ENCODE results near the gene RETN. TPM values are rescaled to one million over a fixed set of nuclear protein-coding genes. Genes with fewer than 3 reads are reported as not detected.

The RETN gene
- total and polyA plus RNA-seq, 2 donors = 2.3 to 17.8 TPM

- Histone ChIP-seq H3K4me1 (ENCODE audit: insufficient read depth) (no peaks in the 10 kb centered on the region), H3K27ac (ENCODE audit: low read depth) (no peak overlapping the region), H3K4me3 (ENCODE audit: low read depth, low read length) (no peak overlapping the region), H3K36me3 (ENCODE audit: insufficient read depth) (no peaks in the 10 kb centered on the region)
- 50% methylated on average over 8 of the region's 8 CpGs for WGBS
- DNase-seq (ENCODE audit: extremely low spot score) = no peak
Observed at GRCh38 chr19:7706955-7707456, 38.2 kb downstream of the RETN start.

DNA sequence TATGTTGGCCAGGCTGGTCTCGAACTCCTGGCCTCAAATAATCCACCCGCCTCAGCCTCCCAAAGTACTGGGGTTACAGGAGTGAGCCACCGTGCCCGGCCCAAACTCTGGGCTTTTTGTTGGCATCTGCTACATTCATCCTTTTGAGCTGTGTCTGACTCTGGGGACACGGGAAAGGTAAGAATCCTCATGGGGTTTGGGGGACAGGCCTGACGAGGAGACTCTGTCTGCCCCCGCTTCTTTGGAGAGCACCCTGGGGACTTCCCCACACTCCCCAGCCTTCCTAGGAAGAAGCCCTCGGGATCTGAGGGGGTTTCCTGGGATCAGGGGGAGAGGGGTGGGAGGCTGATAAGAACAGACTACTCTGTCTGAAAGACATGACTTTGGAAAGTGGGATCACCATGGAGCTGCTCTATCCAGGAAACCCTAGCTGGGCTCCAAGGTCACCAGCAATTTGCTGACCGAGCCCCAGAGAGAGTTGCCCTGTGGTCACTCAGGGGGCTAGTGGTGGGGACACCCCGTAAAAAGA is 41.1 kb downstream of the RETN start:
- 79% methylated on average over 10 of the region's 10 CpGs for WGBS
- DNase-seq (ENCODE audit: extremely low spot score) = no peak
- no peak overlapping the region for H3K4me3 ChIP-seq (ENCODE audit: low read depth, low read length)
- H3K4me1 ChIP-seq (ENCODE audit: insufficient read depth) = no peaks in the 10 kb centered on the region
- H3K36me3 ChIP-seq (ENCODE audit: insufficient read depth) = no peaks in the 10 kb centered on the region
- no peak overlapping the region for H3K27ac ChIP-seq (ENCODE audit: low read depth)

DNA sequence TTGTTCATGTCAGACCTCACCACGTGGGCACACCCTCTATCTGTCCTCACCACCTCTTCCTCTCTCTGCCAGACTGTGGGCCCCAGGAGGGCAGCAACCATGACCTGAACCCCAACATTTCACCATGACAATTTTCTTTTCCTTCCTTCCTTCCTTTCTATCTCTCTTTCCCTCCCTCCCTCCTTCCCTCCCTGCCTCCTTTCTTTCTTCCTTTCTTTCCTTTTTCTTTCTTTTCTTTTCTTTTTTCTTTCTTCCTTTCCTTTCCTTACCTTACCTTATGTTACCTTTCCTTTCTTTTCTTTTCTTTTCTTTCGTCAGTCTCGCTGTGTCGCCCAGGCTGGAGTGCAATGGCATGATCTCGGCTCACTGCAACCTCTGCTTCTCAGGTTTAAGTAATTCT is 41.8 kb downstream of the RETN start:
- H3K4me3 ChIP-seq (ENCODE audit: low read depth, low read length) = no peak overlapping the region
- no peak for DNase-seq (ENCODE audit: extremely low spot score)
- no peaks in the 10 kb centered on the region for H3K4me1 ChIP-seq (ENCODE audit: insufficient read depth)
- WGBS = 78% methylated on average over 5 of the region's 5 CpGs
- H3K36me3 ChIP-seq (ENCODE audit: insufficient read depth) = no peaks in the 10 kb centered on the region
- H3K27ac ChIP-seq (ENCODE audit: low read depth) = no peak overlapping the region

- 61% methylated on average over 1 of the region's 1 CpG for WGBS
- DNase-seq (ENCODE audit: extremely low spot score) = no peak
- Histone ChIP-seq H3K27ac (ENCODE audit: low read depth) (no peak overlapping the region), H3K4me1 (ENCODE audit: insufficient read depth) (no peaks in the 10 kb centered on the region), H3K4me3 (ENCODE audit: low read depth, low read length) (no peak overlapping the region), H3K36me3 (ENCODE audit: insufficient read depth) (no peaks in the 10 kb centered on the region)
Observed at GRCh38 chr19:7715671-7716070, 46.8 kb downstream of the RETN start.

GRCh38 chr19:7716762-7717161 is 47.9 kb downstream of the RETN start:
- 73% methylated on average over 1 of the region's 1 CpG for WGBS
- Histone ChIP-seq H3K27ac (ENCODE audit: low read depth) (no peak overlapping the region), H3K4me3 (ENCODE audit: low read depth, low read length) (no peak overlapping the region), H3K36me3 (ENCODE audit: insufficient read depth) (no peaks in the 10 kb centered on the region), H3K4me1 (ENCODE audit: insufficient read depth) (no peaks in the 10 kb centered on the region)
- DNase-seq (ENCODE audit: extremely low spot score) = no peak

DNA sequence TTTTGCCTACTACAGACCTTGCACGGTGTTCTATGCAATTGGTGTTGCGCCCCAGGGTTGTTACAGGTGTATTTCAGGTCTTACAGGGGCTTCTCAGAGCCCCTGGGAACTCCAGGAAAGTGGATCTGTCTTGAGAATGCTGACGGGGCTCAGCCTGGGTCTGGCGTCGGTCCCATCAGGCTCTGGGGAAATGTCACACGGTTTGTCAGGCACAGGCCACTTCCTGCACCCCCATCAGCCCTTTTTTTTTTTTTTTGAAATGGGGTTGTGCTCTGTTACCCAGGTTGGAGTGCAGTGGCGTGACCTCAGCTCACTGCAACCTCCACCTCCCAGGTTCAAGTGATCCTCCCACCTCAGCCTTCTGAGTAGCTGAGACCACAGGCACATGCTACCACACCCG is 49.8 kb downstream of the RETN start:
- no peaks in the 10 kb centered on the region for H3K36me3 ChIP-seq (ENCODE audit: insufficient read depth)
- H3K4me3 ChIP-seq (ENCODE audit: low read depth, low read length) = no peak overlapping the region
- no peaks in the 10 kb centered on the region for H3K4me1 ChIP-seq (ENCODE audit: insufficient read depth)
- H3K27ac ChIP-seq (ENCODE audit: low read depth) = no peak overlapping the region
- DNase-seq (ENCODE audit: extremely low spot score) = no peak
- WGBS = 53% methylated on average over 8 of the region's 8 CpGs

Other genes starting within 250 kb of the RETN start
- 1.6 TPM for gene PEX11G, start 180.0 kb upstream of the RETN start, total RNA-seq
- 5.2 TPM for gene PEX11G, start 180.0 kb upstream of the RETN start, polyA plus RNA-seq
- 19.0 TPM for gene ZNF358, start 152.9 kb upstream of the RETN start, total RNA-seq
- 115 TPM for gene ZNF358, start 152.9 kb upstream of the RETN start, polyA plus RNA-seq
- gene MCOLN1, start 146.4 kb upstream of the RETN start, total RNA-seq = 6.9 TPM
- 35.5 TPM for gene MCOLN1, start 146.4 kb upstream of the RETN start, polyA plus RNA-seq
- gene PNPLA6, start 133.3 kb upstream of the RETN start, total RNA-seq = 25.2 TPM
- 54.1 TPM for gene PNPLA6, start 133.3 kb upstream of the RETN start, polyA plus RNA-seq
- 0.90 TPM for gene CAMSAP3, start 73.2 kb upstream of the RETN start, total RNA-seq
- gene CAMSAP3, start 73.2 kb upstream of the RETN start, polyA plus RNA-seq = 2.0 TPM
- gene XAB2, start 39.5 kb upstream of the RETN start, total RNA-seq = 18.1 TPM
- gene XAB2, start 39.5 kb upstream of the RETN start, polyA plus RNA-seq = 47.7 TPM
- 17.5 TPM for gene PET100, start 39.3 kb upstream of the RETN start, total RNA-seq
- 61.8 TPM for gene PET100, start 39.3 kb upstream of the RETN start, polyA plus RNA-seq
- gene PCP2, start 35.3 kb upstream of the RETN start, total RNA-seq = not detected
- 0.19 TPM for gene PCP2, start 35.3 kb upstream of the RETN start, polyA plus RNA-seq
- gene STXBP2, start 31.9 kb upstream of the RETN start, total RNA-seq = 9.9 TPM
- gene STXBP2, start 31.9 kb upstream of the RETN start, polyA plus RNA-seq = 25.3 TPM
- gene MCEMP1, start 8.0 kb downstream of the RETN start, total RNA-seq = 0.26 TPM
- gene MCEMP1, start 8.0 kb downstream of the RETN start, polyA plus RNA-seq = 1.1 TPM
- 21.6 TPM for gene TRAPPC5, start 11.8 kb downstream of the RETN start, total RNA-seq
- 112 TPM for gene TRAPPC5, start 11.8 kb downstream of the RETN start, polyA plus RNA-seq
- gene FCER2, start 33.1 kb downstream of the RETN start, total RNA-seq = 0.21 TPM
- gene FCER2, start 33.1 kb downstream of the RETN start, polyA plus RNA-seq = 0.90 TPM
- 0.48 TPM for gene CLEC4G, start 63.1 kb downstream of the RETN start, total RNA-seq
- gene CLEC4G, start 63.1 kb downstream of the RETN start, polyA plus RNA-seq = 1.1 TPM
- 6.2 TPM for gene CD209, start 78.5 kb downstream of the RETN start, total RNA-seq
- 5.3 TPM for gene CD209, start 78.5 kb downstream of the RETN start, polyA plus RNA-seq
- not detected for gene CLEC4M, start 94.2 kb downstream of the RETN start, total RNA-seq
- not detected for gene CLEC4M, start 94.2 kb downstream of the RETN start, polyA plus RNA-seq
- 7.8 TPM for gene EVI5L, start 161.2 kb downstream of the RETN start, total RNA-seq
- 21.1 TPM for gene EVI5L, start 161.2 kb downstream of the RETN start, polyA plus RNA-seq
- 0.11 TPM for gene PRR36, start 205.3 kb downstream of the RETN start, total RNA-seq
- gene PRR36, start 205.3 kb downstream of the RETN start, polyA plus RNA-seq = 0.10 TPM
- 1.3 TPM for gene LRRC8E, start 219.5 kb downstream of the RETN start, total RNA-seq
- 1.1 TPM for gene LRRC8E, start 219.5 kb downstream of the RETN start, polyA plus RNA-seq
- gene MAP2K7, start 234.8 kb downstream of the RETN start, total RNA-seq = 9.8 TPM
- 31.0 TPM for gene MAP2K7, start 234.8 kb downstream of the RETN start, polyA plus RNA-seq
- gene TGFBR3L, start 245.8 kb downstream of the RETN start, total RNA-seq = not detected
- 2.6 TPM for gene TGFBR3L, start 245.8 kb downstream of the RETN start, polyA plus RNA-seq

All from urinary bladder (tissue), 4 donors.